Neuronal stem cell (in vitro differentiated cells): ENCODE measurements around the gene RAB13.
"Not testable (repeated sequence)": the region's sequence is repeated elsewhere in the genome, so short reads cannot be mapped to it uniquely, and the experiment has no call there.

Experiments used
- DNase-seq: peaks from one replicate; pipeline ENCODE4 v3.0.0-alpha.2; 2013; ENCODE audit warnings: low spot score
- H2AFZ ChIP-seq: one replicate; pipeline ENCODE4 v1.6.1; 2013; ENCODE audit warnings: mild to moderate bottlenecking, low read length, inconsistent platforms
- H2AK5ac ChIP-seq: 2 replicates; pipeline ENCODE4 v1.6.1; 2013; ENCODE audit warnings: low read depth, mild to moderate bottlenecking, inconsistent platforms, low read length, moderate library complexity, mixed read lengths
- H2BK120ac ChIP-seq: 2 replicates; pipeline ENCODE4 v1.6.1; 2013; ENCODE audit warnings: low read depth, mild to moderate bottlenecking, inconsistent platforms, low read length, moderate library complexity, mixed read lengths
- H2BK12ac ChIP-seq: one replicate; pipeline ENCODE4 v1.6.1; 2013; ENCODE audit warnings: low read length, inconsistent platforms
- H2BK15ac ChIP-seq: 2 replicates; pipeline ENCODE4 v1.6.1; 2013; ENCODE audit warnings: mild to moderate bottlenecking, low read length, inconsistent platforms, mixed read lengths
- H2BK5ac ChIP-seq: one replicate; pipeline ENCODE4 v1.6.1; 2013; ENCODE audit warnings: inconsistent platforms, mild to moderate bottlenecking, low read length, moderate library complexity
- H3K14ac ChIP-seq: one replicate; pipeline ENCODE4 v1.6.1; 2013; ENCODE audit warnings: low read length, inconsistent platforms
- H3K18ac ChIP-seq: 2 replicates; pipeline ENCODE4 v1.6.1; 2013; ENCODE audit warnings: low read length, inconsistent platforms
- H3K23ac ChIP-seq: 2 replicates; pipeline ENCODE4 v1.6.1; 2013; ENCODE audit warnings: low read depth, mild to moderate bottlenecking, mixed read lengths, low read length, inconsistent platforms; ENCODE audit not compliant: poor library complexity
- H3K27ac ChIP-seq: replicated peaks from 3 replicates; pipeline ENCODE4 v1.5.1; 2013; ENCODE audit warnings: low read length, inconsistent platforms
- H3K27me3 ChIP-seq, 3 experiments: 2 replicates each; pipeline ENCODE4 v1.6.1; 2013; ENCODE audit warnings: low read length in 3 of 3, mild to moderate bottlenecking in 2 of 3, inconsistent platforms in 1 of 3, low read depth in 1 of 3, mixed read lengths in 1 of 3, moderate library complexity in 1 of 3; ENCODE audit not compliant: control insufficient read depth in 3 of 3, insufficient read depth in 3 of 3
- H3K36me3 ChIP-seq, 2 donors: replicated peaks in 1 of 2; 2 replicates each; pipeline ENCODE4 v1.6.1; 2013; ENCODE audit warnings: low read length in 2 of 2; ENCODE audit not compliant: control insufficient read depth in 2 of 2, insufficient read depth in 2 of 2
- H3K4ac ChIP-seq: 2 replicates; pipeline ENCODE4 v1.6.1; 2013; ENCODE audit warnings: inconsistent platforms, mild to moderate bottlenecking, low read length, moderate library complexity
- H3K4me1 ChIP-seq, 2 donors: 1 replicate in 1 of 2; 2 replicates in 1 of 2; pipeline ENCODE4 v1.6.1; 2013; ENCODE audit warnings: low read length in 2 of 2, low read depth in 1 of 2; ENCODE audit not compliant: control insufficient read depth in 2 of 2, insufficient read depth in 1 of 2
- H3K4me2 ChIP-seq: one replicate; pipeline ENCODE4 v1.6.1; 2013; ENCODE audit warnings: mild to moderate bottlenecking, low read length, inconsistent platforms; ENCODE audit not compliant: insufficient read depth, poor library complexity, severe bottlenecking
- H3K4me3 ChIP-seq, 2 donors: 2 replicates each; pipeline ENCODE4 v1.5.1; 2013; ENCODE audit warnings: low read length in 2 of 2, mild to moderate bottlenecking in 2 of 2, inconsistent platforms in 1 of 2, moderate library complexity in 1 of 2
- H3K79me1 ChIP-seq: one replicate; pipeline ENCODE4 v1.6.1; 2013; ENCODE audit warnings: low read depth, mild to moderate bottlenecking, inconsistent platforms, low read length, moderate library complexity
- H3K9ac ChIP-seq: one replicate; pipeline ENCODE4 v1.6.1; 2013; ENCODE audit warnings: mild to moderate bottlenecking, low read depth, low read length, inconsistent platforms; ENCODE audit not compliant: poor library complexity
- H3K9me3 ChIP-seq, 2 donors: replicated peaks in 1 of 2; 2 replicates each; pipeline versions ENCODE3 to v1.6.1; 2013; ENCODE audit warnings: low read length in 2 of 2, mild to moderate bottlenecking in 2 of 2, inconsistent platforms in 1 of 2, low read depth in 1 of 2, mixed read lengths in 1 of 2, moderate library complexity in 1 of 2; ENCODE audit not compliant: control insufficient read depth in 2 of 2, insufficient read depth in 1 of 2
- H4K8ac ChIP-seq: one replicate; pipeline ENCODE4 v1.6.1; 2013; ENCODE audit warnings: low read depth, mild to moderate bottlenecking, inconsistent platforms, low read length, moderate library complexity
- H4K91ac ChIP-seq: one replicate; pipeline ENCODE4 v1.6.1; 2013; ENCODE audit warnings: low read length, low read depth, mild to moderate bottlenecking, inconsistent platforms; ENCODE audit not compliant: poor library complexity
- WGBS, 2 donors: extraction: QIAGEN DNeasy Blood & Tissue Kit; methylation state at CpG; one replicate each; pipeline ENCODE4 v1.1.7; 2013; ENCODE audit warnings: missing lambda C conversion rate in 2 of 2, mixed read lengths in 1 of 2; ENCODE audit not compliant: insufficient read length in 2 of 2, insufficient replicate concordance in 1 of 2; ENCODE audit errors: extremely low coverage in 2 of 2; 5-methylcytosine and 5-hydroxymethylcytosine counted together

RAB13 gene

DNA sequence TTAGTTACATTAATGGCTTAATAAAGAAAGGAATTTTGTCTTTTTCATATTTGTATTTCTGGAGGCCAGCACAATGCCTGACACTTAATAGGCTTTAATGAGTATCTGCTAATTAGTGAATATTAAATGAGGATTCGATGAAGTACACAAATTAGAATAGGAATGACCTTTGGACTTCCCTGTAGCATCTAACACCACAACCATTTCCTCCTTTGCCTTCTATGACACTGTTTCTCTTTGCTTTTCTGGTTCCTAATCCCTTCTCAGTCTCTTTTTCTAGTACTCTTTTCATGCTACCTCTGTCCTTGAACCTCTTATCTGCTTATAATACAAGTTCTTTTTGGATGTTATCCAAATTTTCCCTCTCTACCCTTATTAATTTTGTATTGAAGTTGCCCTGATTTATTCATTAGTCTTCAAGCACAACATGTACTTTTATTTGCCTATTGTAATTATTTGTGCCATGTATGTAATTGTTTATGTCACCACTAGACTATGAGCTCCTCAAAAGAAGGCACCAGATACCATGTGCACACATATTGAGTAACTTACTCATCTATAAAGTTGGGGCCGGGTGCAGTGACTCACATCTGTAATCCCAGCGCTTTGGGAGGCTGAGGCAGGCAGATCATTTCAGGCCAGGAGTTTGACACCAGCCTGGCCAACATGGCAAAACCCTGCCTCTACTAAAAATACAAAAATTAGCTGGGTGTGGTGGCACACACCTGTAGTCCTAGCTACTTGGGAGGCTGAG is 28.2 kb upstream of the RAB13 start:
- no peak for DNase-seq
- no peak overlapping the region for H4K91ac ChIP-seq
- H3K18ac ChIP-seq, result no peak overlapping the region
- no peak overlapping the region for H3K4ac ChIP-seq
- no CpG with 5 or more reads among the region's 3 CpGs for WGBS, 2 donors
- no peaks in the 10 kb centered on the region for H3K36me3 ChIP-seq
- no peak overlapping the region for H3K9ac ChIP-seq
- no peaks in the 10 kb centered on the region for H3K9me3 ChIP-seq
- H2BK15ac ChIP-seq, result no peak overlapping the region
- no peak overlapping the region for H3K27ac ChIP-seq
- no peak overlapping the region for H2BK120ac ChIP-seq
- no peak overlapping the region for H3K4me3 ChIP-seq
- no peak overlapping the region for H2AFZ ChIP-seq
- no peak overlapping the region for H3K23ac ChIP-seq
- H4K8ac ChIP-seq, result no peak overlapping the region
- no peaks in the 10 kb centered on the region for H3K79me1 ChIP-seq
- no peak overlapping the region for H2BK12ac ChIP-seq
- no peak overlapping the region for H3K14ac ChIP-seq
- H2AK5ac ChIP-seq, result no peak overlapping the region
- no peak overlapping the region for H2BK5ac ChIP-seq
- no peaks in the 10 kb centered on the region for H3K4me1 ChIP-seq
- H3K27me3 ChIP-seq, result no peaks in the 10 kb centered on the region
- no peak overlapping the region for H3K4me2 ChIP-seq

DNA sequence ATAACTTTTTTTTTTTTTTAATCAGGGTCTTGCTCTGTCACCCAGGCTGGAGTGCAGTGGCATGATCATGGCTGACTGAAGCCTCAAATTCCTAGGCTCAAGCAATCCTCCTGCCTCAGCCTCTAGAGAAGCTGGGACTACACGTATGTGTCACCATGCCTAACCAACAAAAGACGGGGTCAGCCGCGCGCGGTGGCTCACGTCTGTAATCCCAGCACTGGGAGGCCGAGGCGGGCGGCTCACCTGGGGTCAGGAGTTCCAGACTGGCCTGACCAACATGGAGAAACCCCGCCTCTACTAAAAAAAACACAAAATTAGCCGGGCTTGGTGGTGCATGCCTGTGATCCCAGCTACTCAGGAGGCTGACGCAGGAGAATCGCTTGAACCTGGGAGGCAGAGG is 26.4 kb upstream of the RAB13 start:
- no CpG with 5 or more reads among the region's 14 CpGs for WGBS, 2 donors
- H2BK15ac ChIP-seq, H3K4me1 ChIP-seq, H3K79me1 ChIP-seq, H3K14ac ChIP-seq, DNase-seq, H2BK5ac ChIP-seq, H2BK12ac ChIP-seq, H2BK120ac ChIP-seq, H3K4ac ChIP-seq, H3K36me3 ChIP-seq, H2AK5ac ChIP-seq, H3K23ac ChIP-seq, H3K4me3 ChIP-seq, H2AFZ ChIP-seq, H4K91ac ChIP-seq, H3K27me3 ChIP-seq, H3K27ac ChIP-seq, H3K4me2 ChIP-seq, H4K8ac ChIP-seq, H3K9me3 ChIP-seq, H3K9ac ChIP-seq: not testable (repeated sequence)
- peak overlapping the region; percentile 29 for H3K18ac ChIP-seq

DNA sequence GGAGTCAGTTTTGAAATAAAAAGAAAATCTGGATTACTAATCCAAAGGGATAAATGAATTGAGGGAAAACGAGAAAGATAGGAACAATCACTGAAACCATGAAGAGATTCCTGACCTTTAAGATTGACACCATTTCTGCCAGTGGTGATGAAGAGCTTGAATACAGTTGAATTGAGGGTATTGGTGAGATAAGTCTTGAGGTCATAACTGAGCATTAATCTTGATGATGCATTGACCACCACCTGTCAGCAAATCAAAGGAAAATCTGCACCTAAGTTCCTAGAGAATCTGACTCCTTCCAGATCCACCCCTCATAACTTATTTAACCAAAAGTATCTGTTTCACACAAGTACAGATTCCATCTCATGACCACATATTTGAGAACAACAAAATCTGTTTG is 26.0 kb upstream of the RAB13 start:
- H2AK5ac ChIP-seq, result no peak overlapping the region
- no peak overlapping the region for H2BK5ac ChIP-seq
- no peak overlapping the region for H2BK120ac ChIP-seq
- no peak overlapping the region for H3K4ac ChIP-seq
- no peaks in the 10 kb centered on the region for H3K9me3 ChIP-seq
- H2AFZ ChIP-seq, result no peak overlapping the region
- H3K27me3 ChIP-seq, result no peaks in the 10 kb centered on the region
- H3K36me3 ChIP-seq, result no peaks in the 10 kb centered on the region
- no peak overlapping the region for H3K14ac ChIP-seq
- no peak overlapping the region for H2BK15ac ChIP-seq
- WGBS, 2 donors, result no CpG with 5 or more reads among the region's 1 CpG
- H3K27ac ChIP-seq, result no peak overlapping the region
- no peak overlapping the region for H3K23ac ChIP-seq
- no peak for DNase-seq
- no peaks in the 10 kb centered on the region for H3K79me1 ChIP-seq
- H4K91ac ChIP-seq, result no peak overlapping the region
- no peaks in the 10 kb centered on the region for H3K4me1 ChIP-seq
- no peak overlapping the region for H4K8ac ChIP-seq
- no peak overlapping the region for H3K9ac ChIP-seq
- no peak overlapping the region for H3K4me3 ChIP-seq
- no peak overlapping the region for H2BK12ac ChIP-seq
- no peak overlapping the region for H3K4me2 ChIP-seq
- H3K18ac ChIP-seq, result no peak overlapping the region

DNA sequence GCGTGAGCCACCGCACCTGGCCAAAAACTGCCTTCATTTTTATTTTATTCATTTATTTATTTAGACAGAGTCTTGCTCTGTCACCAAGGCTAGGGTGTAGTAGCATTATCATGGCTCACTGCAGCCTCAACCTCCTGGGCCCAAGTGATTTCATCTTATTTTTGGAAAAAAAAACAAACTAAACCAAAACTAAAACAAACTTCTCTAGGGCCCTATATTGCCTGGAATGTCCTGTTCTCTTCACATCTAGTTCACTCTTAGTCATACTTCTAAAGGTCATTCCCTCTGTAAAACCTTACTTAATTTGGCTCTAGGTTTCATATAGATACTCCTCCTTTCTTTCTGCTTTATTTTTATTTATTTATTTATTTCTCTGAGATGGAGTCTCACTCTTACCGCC is 20.0 kb upstream of the RAB13 start:
- Histone ChIP-seq H3K27me3 (no peaks in the 10 kb centered on the region), H3K4me2 (no peak overlapping the region), H3K4ac (no peak overlapping the region), H3K79me1 (no peaks in the 10 kb centered on the region), H2BK12ac (no peak overlapping the region), H3K9me3 (no peaks in the 10 kb centered on the region), H2AK5ac (no peak overlapping the region), H3K9ac (no peak overlapping the region), H4K91ac (no peak overlapping the region), H3K27ac (no peak overlapping the region), H2BK5ac (no peak overlapping the region), H2AFZ (no peak overlapping the region), H2BK120ac (no peak overlapping the region), H3K23ac (no peak overlapping the region), H3K36me3 (no peaks in the 10 kb centered on the region), H3K4me1 (peaks cover 0 to 6% of the 10 kb centered on the region in 2 donors), H3K18ac (no peak overlapping the region), H2BK15ac (no peak overlapping the region), H3K4me3 (no peak overlapping the region), H4K8ac (no peak overlapping the region), H3K14ac (no peak overlapping the region)
- no CpG with 5 or more reads among the region's 3 CpGs for WGBS, 2 donors
- DNase-seq, result no peak
